GM19452 (cell line): ENCODE results near the gene PIK3R6.
A peak's percentile ranks its signal among the peaks of the same experiment; 100 is the strongest.

Experiments
- ATAC-seq: cut with Tn5 transposase; IDR thresholded peaks from one replicate; pipeline ENCODE4 v1.9.1; 2021; ENCODE audit not compliant: unreplicated experiment

Gene PIK3R6

DNA sequence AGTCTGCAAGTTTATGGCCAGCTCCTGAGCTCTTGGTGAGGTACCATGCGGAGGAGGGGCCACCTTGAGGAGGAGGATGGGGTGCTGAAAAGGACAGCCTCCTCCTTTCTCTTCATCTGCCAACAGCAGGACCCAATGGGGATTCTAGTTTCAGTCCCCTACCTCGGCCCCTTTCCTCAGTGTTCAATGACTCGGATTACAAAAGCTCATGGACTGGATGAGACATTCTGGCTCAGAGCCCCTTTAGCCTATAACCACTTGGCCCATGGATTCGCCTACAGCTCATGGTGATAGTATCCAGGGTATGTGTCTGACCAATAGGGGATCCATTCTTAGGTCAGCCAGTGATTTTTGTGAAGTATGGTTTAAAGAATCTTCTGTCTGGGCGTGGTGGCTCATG, 8.5 kb upstream of the PIK3R6 start:
- ATAC-seq, result no peak

DNA sequence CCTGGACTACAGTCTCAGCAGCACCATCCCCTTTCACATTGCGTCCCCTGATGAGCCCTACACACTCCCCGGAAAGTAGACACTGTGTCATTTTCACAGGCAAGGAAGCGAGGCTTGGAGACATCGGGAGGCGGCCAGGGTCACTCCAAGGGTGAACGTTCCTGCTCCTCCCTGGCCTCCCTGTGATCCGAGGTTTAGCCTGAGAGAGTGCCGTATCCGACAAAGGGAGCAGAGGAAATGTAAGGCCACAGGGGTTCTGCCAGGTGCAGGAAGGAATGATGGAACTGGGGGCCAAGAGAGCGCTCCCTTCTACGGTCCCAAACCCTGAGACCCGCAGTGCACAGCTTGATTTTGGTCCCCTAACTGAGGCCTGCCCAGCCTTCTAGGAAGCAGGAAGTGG, 8.0 kb upstream of the PIK3R6 start:
- ATAC-seq, result no peak

GRCh38 chr17:8873801-8874715, 6.6 kb upstream of the PIK3R6 start:
- ATAC-seq, result no peak

GRCh38 chr17:8872705-8873435, 5.4 kb upstream of the PIK3R6 start:
- ATAC-seq, result no peak

DNA sequence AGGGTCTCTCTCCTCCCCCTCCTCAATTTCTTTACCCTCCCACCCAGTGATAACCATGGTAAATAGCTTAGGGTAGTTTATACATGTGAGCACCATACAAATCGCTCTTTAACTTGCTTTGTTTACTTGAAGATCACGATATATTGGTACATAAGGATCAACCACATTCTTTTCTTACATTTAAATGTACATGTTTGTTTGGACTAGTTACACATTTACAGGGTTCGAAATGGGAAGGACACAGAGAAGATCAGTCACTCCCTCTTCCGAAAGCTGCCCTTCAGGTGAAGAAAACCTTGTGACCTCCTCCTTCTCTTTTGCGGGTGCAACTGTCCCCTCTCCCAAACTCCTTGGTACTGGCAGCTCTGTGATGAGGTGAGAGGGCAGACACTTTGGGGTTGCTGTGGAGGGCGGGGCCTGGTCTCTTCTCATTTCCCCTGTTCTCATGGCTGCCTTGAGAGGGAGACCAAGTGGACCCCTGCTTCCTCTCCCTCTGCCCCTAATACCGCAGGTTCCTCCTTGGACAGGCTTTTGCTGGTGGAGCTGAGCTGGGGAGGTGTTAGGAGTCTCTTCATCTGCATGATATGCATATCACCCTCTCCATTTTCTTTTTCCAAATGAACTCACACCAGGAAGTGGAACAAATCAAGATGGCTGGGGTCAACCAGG, 4.7 kb upstream of the PIK3R6 start:
- no peak for ATAC-seq

GRCh38 chr17:8871081-8871581, 3.7 kb upstream of the PIK3R6 start:
- no peak for ATAC-seq

DNA sequence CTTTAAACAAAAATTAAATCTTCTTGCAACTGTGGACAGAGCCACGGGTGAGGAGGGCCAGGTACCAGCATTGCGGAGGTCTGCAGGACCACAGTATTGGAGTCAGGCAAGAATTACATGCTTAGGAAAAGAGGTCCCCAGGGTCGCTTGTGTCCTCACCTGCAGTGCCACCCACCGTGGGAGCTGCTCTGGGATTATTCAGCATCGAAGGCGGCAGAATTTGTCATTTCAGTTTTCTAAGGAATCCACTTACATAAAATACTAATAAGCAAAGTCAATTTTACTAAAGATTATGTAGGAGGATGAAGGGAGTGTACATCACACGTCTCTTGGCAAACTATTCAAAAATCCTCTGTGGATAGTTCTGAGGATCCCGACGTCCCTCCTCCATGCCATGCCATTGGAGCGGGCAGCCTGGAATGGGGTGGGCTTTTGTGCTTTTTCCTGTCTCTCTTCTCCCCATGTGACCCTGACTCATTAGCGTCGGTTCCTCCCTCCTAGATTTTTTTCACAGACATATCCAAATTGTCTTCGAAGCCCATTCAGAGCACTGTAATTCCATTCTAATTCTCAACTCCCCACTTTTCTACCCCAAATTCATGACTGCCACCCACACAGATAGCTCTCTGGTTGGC, 3.0 kb upstream of the PIK3R6 start:
- ATAC-seq, result no peak

GRCh38 chr17:8869114-8869815, 1.8 kb upstream of the PIK3R6 start:
- ATAC-seq, result no peak

- peak; percentile 56 for ATAC-seq
Observed at GRCh38 chr17:8868529-8868951, 1.1 kb upstream of the PIK3R6 start.

GRCh38 chr17:8868092-8868491, 618 bp upstream of the PIK3R6 start:
- no peak for ATAC-seq

- no peak for ATAC-seq
Observed at GRCh38 chr17:8865811-8866210, 1.7 kb downstream of the PIK3R6 start.

GRCh38 chr17:8865385-8865784, 2.1 kb downstream of the PIK3R6 start:
- no peak for ATAC-seq

GRCh38 chr17:8862213-8863056, 5.0 kb downstream of the PIK3R6 start:
- ATAC-seq, result no peak

DNA sequence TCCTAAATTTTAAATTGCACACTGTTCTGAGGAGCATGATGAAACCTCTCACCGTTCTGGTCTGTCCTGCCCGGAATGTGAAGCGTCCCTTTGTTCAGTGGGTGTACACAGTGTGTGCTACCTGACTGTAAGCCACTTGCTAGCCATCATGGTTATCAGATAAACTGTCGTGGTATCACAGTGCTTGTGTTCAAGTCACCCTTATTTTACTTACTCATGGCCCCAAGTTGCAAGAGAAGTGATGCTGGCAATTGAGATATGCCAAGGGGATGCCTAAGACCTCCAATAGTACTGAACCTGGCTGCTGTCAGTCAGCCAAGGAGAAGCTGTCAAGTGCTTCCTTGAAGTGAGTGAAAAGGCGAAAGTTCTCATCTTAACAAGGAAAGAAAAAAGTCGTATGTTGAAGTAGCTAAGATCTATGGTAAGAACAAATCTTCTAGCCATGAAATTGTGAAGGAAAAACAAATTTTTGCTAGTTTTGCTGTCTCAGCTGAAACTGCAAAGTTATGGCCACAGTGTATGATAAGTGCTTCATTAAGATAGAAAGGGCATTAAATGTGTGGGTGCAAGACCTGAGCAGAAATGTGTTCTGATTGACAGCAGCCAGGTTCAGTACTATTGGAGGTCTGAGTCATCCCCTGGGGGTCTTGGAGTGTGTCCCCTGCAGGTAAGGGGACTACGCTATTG, 5.8 kb downstream of the PIK3R6 start:
- ATAC-seq, result no peak

GRCh38 chr17:8859804-8860430, 7.6 kb downstream of the PIK3R6 start:
- ATAC-seq, result no peak

- peak; percentile 33 for ATAC-seq
Observed at GRCh38 chr17:8859027-8859803, 8.3 kb downstream of the PIK3R6 start.

GRCh38 chr17:8857919-8858318, 9.6 kb downstream of the PIK3R6 start:
- ATAC-seq, result peak; percentile 48
